ENCODE data around the gene KDM4D. TPM values are rescaled to one million over a fixed set of nuclear protein-coding genes. Genes with fewer than 3 reads are reported as not detected.

Gene KDM4D
- total RNA-seq, 1 donor from 2014 or later = 1.8 TPM

- no peak for DNase-seq (ENCODE audit: low read depth)
- no peak for TF ChIP-seq CTCF (conservative IDR thresholded peaks at IDR 0.05; ENCODE audit: low read depth, low read length)
- no peak overlapping the region for H3K4me3 ChIP-seq (ENCODE audit: low read depth, low read length)
Observed at GRCh38 chr11:95044010-95044409, 70.5 kb downstream of the KDM4D start.

- no peak for TF ChIP-seq CTCF (conservative IDR thresholded peaks at IDR 0.05; ENCODE audit: low read depth, low read length)
- DNase-seq (ENCODE audit: low read depth) = no peak
- H3K4me3 ChIP-seq (ENCODE audit: low read depth, low read length) = no peak overlapping the region
Observed at GRCh38 chr11:95045812-95046211, 72.3 kb downstream of the KDM4D start.

Other genes with a start within 250 kb of the KDM4D start
- 26.0 and 31.8 TPM in 2 replicates for gene AMOTL1, start 205.4 kb upstream of the KDM4D start, total RNA-seq
- gene CWC15, start 153 bp upstream of the KDM4D start, total RNA-seq = 37.0 and 48.5 TPM in 2 replicates
- gene KDM4E, start 51.5 kb downstream of the KDM4D start, total RNA-seq = not detected in 2 replicates
- gene KDM4F, start 75.7 kb downstream of the KDM4D start, total RNA-seq = not detected in 2 replicates
- gene SRSF8, start 93.2 kb downstream of the KDM4D start, total RNA-seq = 16.9 and 21.3 TPM in 2 replicates
- 23.2 and 36.6 TPM in 2 replicates for gene ENDOD1, start 116.1 kb downstream of the KDM4D start, total RNA-seq